Epithelial cell of esophagus (primary cell): Measurements from ENCODE around the gene MAPRE2.

ENCODE experiments used
- DNase-seq: peaks from one replicate; pipeline ENCODE4 v3.0.0; 2010; ENCODE audit warnings: low read depth
- H3K4me3 ChIP-seq: 2 replicates; pipeline ENCODE4 v1.5.1; 2011; ENCODE audit warnings: mild to moderate bottlenecking, low read length, control low read depth
- CTCF ChIP-seq: IDR thresholded peaks from 2 replicates; pipeline ENCODE4 v1.5.1; 2011; ENCODE audit warnings: low read depth, mild to moderate bottlenecking, low read length, control low read depth, inconsistent platforms; ENCODE audit not compliant: insufficient read depth; ENCODE audit errors: missing control alignments

The MAPRE2 gene

GRCh38 chr18:35128675-35129074 lies 87.5 kb downstream of the MAPRE2 start:
- no peak for TF ChIP-seq CTCF
- no peak overlapping the region for H3K4me3 ChIP-seq
- no peak for DNase-seq

- H3K4me3 ChIP-seq, result no peak overlapping the region
- no peak for TF ChIP-seq CTCF
- DNase-seq, result no peak
Observed at GRCh38 chr18:35130236-35130635, 89.0 kb downstream of the MAPRE2 start.

GRCh38 chr18:35131387-35132020 lies 90.3 kb downstream of the MAPRE2 start:
- H3K4me3 ChIP-seq, result no peak overlapping the region
- TF ChIP-seq CTCF, result no peak
- DNase-seq, result no peak

GRCh38 chr18:35132021-35132902 lies 91.0 kb downstream of the MAPRE2 start:
- H3K4me3 ChIP-seq, result no peak overlapping the region
- no peak for DNase-seq
- no peak for TF ChIP-seq CTCF

- no peak for TF ChIP-seq CTCF
- H3K4me3 ChIP-seq, result no peak overlapping the region
- no peak for DNase-seq
Observed at GRCh38 chr18:35134190-35134730, 93.0 kb downstream of the MAPRE2 start.

GRCh38 chr18:35134791-35135531 lies 93.7 kb downstream of the MAPRE2 start:
- TF ChIP-seq CTCF, result no peak
- no peak overlapping the region for H3K4me3 ChIP-seq
- DNase-seq, result no peak
